Naive thymus-derived CD8-positive, alpha-beta T cell (primary cell): ENCODE measurements around the gene HLA-G. TPM values are rescaled to one million over a fixed set of nuclear protein-coding genes. Genes with fewer than 3 reads are reported as not detected.
A peak's percentile ranks its signal among the peaks of the same experiment; 100 is the strongest.
"Not testable (repeated sequence)": the region's sequence is repeated elsewhere in the genome, so short reads cannot be mapped to it uniquely, and the experiment has no call there.

Experiments used
- ATAC-seq, 2 donors: fragments of 150-1000 bp; cut with Tn5 transposase in 1 of 2; sonication (Bioruptor Pico), chemical (Tn5 transposase) in 1 of 2; 1 replicate in 1 of 2; 2 replicates in 1 of 2; pipeline ENCODE4 v1.10.0; 2021; ENCODE audit warnings: mild to moderate bottlenecking in 2 of 2, moderate library complexity in 2 of 2
- POLR2A ChIA-PET: fragments of 350-600 bp; sonication (Branson Sonifier 250); formaldehyde crosslinking; loops from one replicate; lab custom pipeline; 2021; ENCODE audit warnings: antibody characterized with exemption; lab: Charles Lee
- DNase-seq, 10 donors: peaks; one replicate each; pipeline versions ENCODE4 v3.0.0 to v3.0.0-alpha.2; 2020 to 2022
- H3K27ac Mint-ChIP-seq, 10 donors: one replicate each; pipeline ENCODE4 v1.8.0; 2020 to 2022; ENCODE audit warnings: mild to moderate bottlenecking in 10 of 10, mixed read lengths in 10 of 10, moderate library complexity in 4 of 10, inconsistent platforms in 1 of 10
- H3K27me3 Mint-ChIP-seq, 5 donors: one replicate each; pipeline ENCODE4 v1.8.0; 2021 to 2022; ENCODE audit warnings: mixed read lengths in 5 of 5
- H3K36me3 Mint-ChIP-seq, 3 donors: one replicate each; pipeline ENCODE4 v1.8.0; 2020 to 2022; ENCODE audit warnings: mixed read lengths in 3 of 3, mild to moderate bottlenecking in 2 of 3, inconsistent platforms in 1 of 3
- H3K4me1 Mint-ChIP-seq, 4 donors: one replicate each; pipeline ENCODE4 v1.8.0; 2021 to 2022; ENCODE audit warnings: mixed read lengths in 4 of 4
- H3K4me3 Mint-ChIP-seq, 10 donors: one replicate each; pipeline ENCODE4 v1.8.0; 2020 to 2022; ENCODE audit warnings: mild to moderate bottlenecking in 10 of 10, mixed read lengths in 10 of 10, moderate library complexity in 6 of 10, inconsistent platforms in 1 of 10
- H3K9me3 Mint-ChIP-seq, 9 donors: one replicate each; pipeline ENCODE4 v1.8.0; 2020 to 2022; ENCODE audit warnings: mixed read lengths in 9 of 9, mild to moderate bottlenecking in 3 of 9, inconsistent platforms in 1 of 9, moderate library complexity in 1 of 9
- polyA plus RNA-seq, 3 donors: library from polyadenylated mRNA; unstranded; fragments of 300-500 nt; fragmentation: Illumina TruSeq; gene quantifications; one replicate each; pipeline ENCODE4 v1.2.3, GENCODE V29; 2021
- total RNA-seq, 8 experiments: library from RNA in 2 of 8; stranded (reverse) in 2 of 8; gene quantifications; one replicate each; pipeline ENCODE4 v1.2.3 and lab custom pipeline; 2021 to 2026

Gene HLA-G
- total RNA-seq (1 to 10 TPM in 1 of 2 experiments, under 1 TPM in 1; 0.75 to 1.4 TPM), polyA plus RNA-seq (1 to 10 TPM; 1.1 to 1.9 (median 1.6) TPM), total RNA-seq (lab: John Stamatoyannopoulos, UW) (1.4 to 9.3 (median 6.0) reads per million in 6 experiments)

DNA sequence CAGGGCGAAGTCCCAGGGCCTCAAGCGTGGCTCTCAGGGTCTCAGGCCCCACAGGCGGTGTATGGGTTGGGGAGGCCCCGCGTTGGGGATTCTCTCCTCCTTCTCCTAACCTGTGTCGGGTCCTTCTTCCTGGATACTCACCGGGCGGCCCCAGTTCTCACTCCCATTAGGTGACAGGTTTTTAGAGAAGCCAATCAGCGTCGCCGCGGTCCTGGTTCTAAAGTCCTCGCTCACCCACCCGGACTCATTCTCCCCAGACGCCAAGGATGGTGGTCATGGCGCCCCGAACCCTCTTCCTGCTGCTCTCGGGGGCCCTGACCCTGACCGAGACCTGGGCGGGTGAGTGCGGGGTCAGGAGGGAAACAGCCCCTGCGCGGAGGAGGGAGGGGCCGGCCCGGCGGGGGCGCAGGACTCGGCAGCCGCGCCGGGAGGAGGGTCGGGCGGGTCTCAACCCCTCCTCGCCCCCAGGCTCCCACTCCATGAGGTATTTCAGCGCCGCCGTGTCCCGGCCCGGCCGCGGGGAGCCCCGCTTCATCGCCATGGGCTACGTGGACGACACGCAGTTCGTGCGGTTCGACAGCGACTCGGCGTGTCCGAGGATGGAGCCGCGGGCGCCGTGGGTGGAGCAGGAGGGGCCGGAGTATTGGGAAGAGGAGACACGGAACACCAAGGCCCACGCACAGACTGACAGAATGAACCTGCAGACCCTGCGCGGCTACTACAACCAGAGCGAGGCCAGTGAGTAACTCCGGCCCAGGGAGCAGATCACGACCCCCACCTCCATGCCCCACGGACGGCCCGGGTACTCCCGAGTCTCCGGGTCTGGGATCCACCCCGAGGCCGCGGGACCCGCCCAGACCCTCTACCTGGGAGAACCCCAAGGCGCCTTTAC is at the start of gene HLA-G:
TSS of gene HLA-G (plus strand) at position 247 of the 892 bp plus-strand sequence. CDS start at position 267, 20 bp downstream.
- peaks cover 30 to 81% (median 58%) of the 10 kb centered on the region in 5 donors for H3K27me3 Mint-ChIP-seq
- H3K27ac Mint-ChIP-seq: peak within 1 kb of the TSS in 5 of 10 donors; percentile 21 to 71 (median 31)
- DNase-seq (peak in 2 of 10 donors; percentile 10 to 15), ATAC-seq (peak; percentile 30 to 63)
- POLR2A ChIA-PET: no interaction called here
- H3K36me3 Mint-ChIP-seq: peaks cover 0 to 2% (median 0%) of the 10 kb centered on the region in 3 donors
- peak within 1 kb of the TSS; percentile 66 to 81 (median 72) for H3K4me3 Mint-ChIP-seq
- H3K4me1 Mint-ChIP-seq: peaks cover 1 to 21% (median 10%) of the 10 kb centered on the region in 4 donors
- H3K9me3 Mint-ChIP-seq: no peaks in the 10 kb centered on the region

- not testable (repeated sequence) for DNase-seq, H3K4me1 Mint-ChIP-seq, ATAC-seq
Measured at GRCh38 chr6:29780019-29780698, 47.5 kb upstream of the HLA-G start.

DNA sequence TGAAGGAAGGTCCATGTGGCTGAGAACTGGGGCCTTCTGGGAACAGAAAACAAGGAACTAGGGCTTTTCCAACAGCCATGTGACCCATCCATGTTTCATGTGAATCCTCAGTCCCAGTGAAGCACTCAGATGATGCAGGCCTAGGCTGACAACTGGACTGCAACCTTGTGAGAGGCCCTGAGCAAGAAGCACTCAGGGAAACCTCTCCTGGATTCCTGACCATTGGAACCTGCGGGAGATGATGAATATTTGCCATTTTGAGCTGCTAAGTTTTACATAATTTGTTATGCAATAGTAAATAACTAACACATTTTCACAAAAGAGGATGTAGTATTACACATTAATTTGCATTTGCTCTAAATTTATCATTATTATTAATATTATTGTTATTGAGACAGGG is 38.4 kb upstream of the HLA-G start:
- Mint-ChIP-seq H3K9me3 (peaks cover 0 to 7% (median 6%) of the 10 kb centered on the region in 9 donors), H3K36me3 (peaks cover 2 to 9% (median 8%) of the 10 kb centered on the region in 3 donors), H3K27me3 (peaks cover 7 to 29% (median 23%) of the 10 kb centered on the region in 5 donors), H3K27ac (no peak overlapping the region), H3K4me1 (peaks cover 14 to 27% (median 18%) of the 10 kb centered on the region in 4 donors), H3K4me3 (no peak overlapping the region)
- DNase-seq (no peak), ATAC-seq (no peak)
- POLR2A ChIA-PET: interaction anchor here (0.6 kb wide), 1 partner anchor 303 kb away, joined by 6 read pairs; no protein-coding TSS in a partner anchor

More at GRCh38 chr6:29780019-29780698, 47.5 kb upstream of the HLA-G start:
- H3K9me3 Mint-ChIP-seq, H3K4me3 Mint-ChIP-seq, H3K36me3 Mint-ChIP-seq, H3K27ac Mint-ChIP-seq, POLR2A ChIA-PET: not testable (repeated sequence)
- peaks cover 3 to 42% (median 26%) of the 10 kb centered on the region in 5 donors for H3K27me3 Mint-ChIP-seq

DNA sequence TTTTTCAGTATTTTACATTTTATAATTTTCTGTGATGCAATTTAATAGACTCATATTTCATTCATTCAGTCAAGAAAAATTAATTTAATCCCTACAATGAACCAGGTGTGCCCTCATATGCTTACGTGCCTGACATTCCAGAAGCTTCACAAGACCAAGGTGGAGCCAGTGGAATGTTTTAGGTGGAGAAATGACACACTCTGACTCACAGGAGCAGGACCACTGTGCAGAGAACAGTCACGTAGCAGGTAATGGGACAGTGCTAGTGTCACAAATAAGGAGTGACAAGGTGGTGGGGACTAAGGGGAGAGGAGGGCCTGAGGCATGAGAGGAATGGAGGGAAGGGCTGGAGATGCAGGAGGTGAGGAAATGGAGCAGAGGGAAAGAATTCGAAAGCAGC is 37.0 kb upstream of the HLA-G start:
- Mint-ChIP-seq H3K9me3 (peaks cover 0 to 7% (median 6%) of the 10 kb centered on the region in 9 donors), H3K36me3 (peaks cover 2 to 9% (median 8%) of the 10 kb centered on the region in 3 donors), H3K27ac (peak overlapping the region in 4 of 10 donors; percentile 3 to 69 (median 26)), H3K4me1 (peaks cover 14 to 27% (median 18%) of the 10 kb centered on the region in 4 donors), H3K27me3 (peaks cover 4 to 37% (median 18%) of the 10 kb centered on the region in 5 donors), H3K4me3 (peak overlapping the region in 8 of 10 donors; percentile 8 to 94 (median 45))
- DNase-seq: no peak
- POLR2A ChIA-PET: no interaction called here
- no peak for ATAC-seq

DNA sequence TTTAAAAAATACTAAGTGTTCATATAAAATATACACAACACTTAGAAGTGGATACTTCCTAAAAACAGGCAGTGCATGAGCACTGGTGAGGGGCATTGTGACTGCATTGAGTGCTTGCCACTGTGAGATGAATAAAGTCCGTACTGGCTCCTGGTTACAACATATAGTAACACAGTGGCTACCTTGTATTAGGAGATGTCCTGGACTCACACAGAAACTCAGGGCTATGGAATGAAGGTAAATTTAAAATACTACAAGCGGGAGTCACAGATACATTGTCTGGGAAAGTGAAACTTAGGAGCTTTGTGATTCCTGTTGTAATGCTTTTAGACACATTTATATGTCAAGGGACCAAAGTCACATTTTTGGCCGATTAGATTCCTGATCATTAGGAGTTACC is 36.5 kb upstream of the HLA-G start:
- Mint-ChIP-seq H3K4me1 (peaks cover 13 to 27% (median 18%) of the 10 kb centered on the region in 4 donors), H3K9me3 (peaks cover 0 to 7% (median 6%) of the 10 kb centered on the region in 9 donors), H3K36me3 (peaks cover 2 to 9% (median 8%) of the 10 kb centered on the region in 3 donors), H3K27me3 (peaks cover 8 to 37% (median 20%) of the 10 kb centered on the region in 5 donors), H3K4me3 (peak overlapping the region; percentile 85 to 94 (median 90)), H3K27ac (peak overlapping the region in 9 of 10 donors; percentile 4 to 77 (median 69))
- DNase-seq (no peak), ATAC-seq (no peak)
- POLR2A ChIA-PET: interaction anchor here (1.2 kb wide), 1 partner anchor 57 kb away, joined by 3 read pairs; no protein-coding TSS in a partner anchor

- DNase-seq: no peak
- peaks cover 13 to 27% (median 18%) of the 10 kb centered on the region in 4 donors for H3K4me1 Mint-ChIP-seq
- ATAC-seq: no peak
- peaks cover 2 to 9% (median 8%) of the 10 kb centered on the region in 3 donors for H3K36me3 Mint-ChIP-seq
- peak overlapping the region; percentile 85 to 94 (median 90) for H3K4me3 Mint-ChIP-seq
- POLR2A ChIA-PET: interaction anchor here (1.0 to 1.2 kb wide), 2 partner anchors 58 to 183 kb away, joined by 3 read pairs; no protein-coding TSS in a partner anchor
- peaks cover 13 to 37% (median 20%) of the 10 kb centered on the region in 5 donors for H3K27me3 Mint-ChIP-seq
- H3K27ac Mint-ChIP-seq: peak overlapping the region in 9 of 10 donors; percentile 27 to 91 (median 69)
- H3K9me3 Mint-ChIP-seq: peaks cover 0 to 7% (median 6%) of the 10 kb centered on the region in 9 donors
Measured at GRCh38 chr6:29791786-29792122, 35.9 kb upstream of the HLA-G start.

- Mint-ChIP-seq H3K27ac (peak overlapping the region; percentile 71 to 95 (median 88)), H3K4me1 (peaks cover 13 to 27% (median 18%) of the 10 kb centered on the region in 4 donors), H3K27me3 (peaks cover 13 to 31% (median 17%) of the 10 kb centered on the region in 5 donors), H3K4me3 (peak overlapping the region; percentile 85 to 94 (median 90)), H3K9me3 (peaks cover 0 to 7% (median 6%) of the 10 kb centered on the region in 9 donors), H3K36me3 (peaks cover 2 to 8% (median 8%) of the 10 kb centered on the region in 3 donors)
- POLR2A ChIA-PET: interaction anchor here (0.9 to 1.2 kb wide), 3 partner anchors 44 to 183 kb away, joined by 3 read pairs; no protein-coding TSS in a partner anchor
- DNase-seq (peak; percentile 39 to 87 (median 71)), ATAC-seq (peak; percentile 86)
Measured at GRCh38 chr6:29792123-29793035, 35.2 kb upstream of the HLA-G start.

- peaks cover 2 to 8% (median 5%) of the 10 kb centered on the region in 3 donors for H3K36me3 Mint-ChIP-seq
- H3K4me1 Mint-ChIP-seq: peaks cover 13 to 27% (median 18%) of the 10 kb centered on the region in 4 donors
- H3K27ac Mint-ChIP-seq: peak overlapping the region; percentile 11 to 94 (median 86)
- peaks cover 0 to 7% (median 4%) of the 10 kb centered on the region in 9 donors for H3K9me3 Mint-ChIP-seq
- peak overlapping the region; percentile 85 to 94 (median 90) for H3K4me3 Mint-ChIP-seq
- ATAC-seq: no peak
- POLR2A ChIA-PET: interaction anchor here (0.9 kb wide), 1 partner anchor 45 kb away, joined by 3 read pairs; no protein-coding TSS in a partner anchor
- DNase-seq: no peak
- peaks cover 13 to 26% (median 16%) of the 10 kb centered on the region in 5 donors for H3K27me3 Mint-ChIP-seq
Measured at GRCh38 chr6:29793036-29793356, 34.6 kb upstream of the HLA-G start.

DNA sequence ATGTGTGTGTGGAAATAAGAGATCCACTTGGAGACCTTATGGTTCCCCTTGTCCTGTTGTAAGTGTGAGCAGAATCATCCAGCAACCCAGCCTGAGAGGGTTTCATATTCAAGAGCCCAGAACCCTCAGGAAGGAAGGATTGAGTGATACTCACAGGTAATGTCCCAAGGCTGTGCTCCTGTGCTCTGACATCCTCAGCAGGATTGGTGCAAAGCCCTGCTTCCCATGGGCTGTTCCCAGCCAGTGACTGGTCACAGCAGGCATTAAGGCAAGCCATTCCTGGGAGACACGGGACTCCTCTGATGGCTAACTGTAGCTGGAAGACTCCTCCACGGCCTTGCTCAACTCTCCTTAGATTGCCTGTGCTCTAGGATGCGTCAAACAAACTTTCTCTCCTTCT is 33.8 kb upstream of the HLA-G start:
- Mint-ChIP-seq H3K4me3 (peak overlapping the region in 6 of 10 donors; percentile 3 to 94 (median 89)), H3K36me3 (peaks cover under 1 to 4% (median under 1%) of the 10 kb centered on the region in 3 donors), H3K4me1 (peaks cover 13 to 27% (median 18%) of the 10 kb centered on the region in 4 donors), H3K9me3 (peaks cover 0 to 4% (median under 1%) of the 10 kb centered on the region in 9 donors), H3K27ac (peak overlapping the region in 1 of 10 donors; percentile 28), H3K27me3 (peaks cover 10 to 29% (median 18%) of the 10 kb centered on the region in 5 donors)
- DNase-seq: no peak
- no peak for ATAC-seq
- POLR2A ChIA-PET: no interaction called here

- Mint-ChIP-seq H3K4me1 (peaks cover 10 to 21% (median 17%) of the 10 kb centered on the region in 4 donors), H3K27ac (no peak overlapping the region), H3K36me3 (no peaks in the 10 kb centered on the region), H3K27me3 (peaks cover 15 to 43% (median 18%) of the 10 kb centered on the region in 5 donors), H3K4me3 (no peak overlapping the region), H3K9me3 (no peaks in the 10 kb centered on the region)
- POLR2A ChIA-PET: no interaction called here
- DNase-seq (no peak), ATAC-seq (no peak)
Measured at GRCh38 chr6:29796026-29796425, 31.6 kb upstream of the HLA-G start.

DNA sequence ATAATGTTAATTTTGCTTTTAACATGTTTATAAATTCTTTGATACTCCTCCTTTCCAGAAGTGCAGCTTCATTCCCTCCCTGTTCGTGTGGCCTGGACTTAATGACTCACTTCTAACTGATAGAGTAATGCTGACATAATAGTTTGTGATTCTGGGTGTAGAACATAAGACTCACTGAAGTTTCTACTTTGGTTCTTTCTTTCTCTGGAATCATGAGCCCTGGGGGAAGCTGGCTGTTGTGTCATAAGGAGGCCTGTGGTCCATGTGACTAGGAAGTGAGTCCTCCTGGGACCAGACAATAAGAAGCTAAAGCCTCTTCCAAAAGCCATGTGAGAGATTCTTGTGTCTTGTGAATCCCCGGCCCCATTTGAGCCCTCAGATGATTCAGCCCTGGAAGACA is 30.5 kb upstream of the HLA-G start:
- Mint-ChIP-seq H3K4me3 (no peak overlapping the region), H3K36me3 (no peaks in the 10 kb centered on the region), H3K9me3 (no peaks in the 10 kb centered on the region), H3K4me1 (peaks cover 5 to 11% (median 9%) of the 10 kb centered on the region in 4 donors), H3K27ac (peak overlapping the region in 1 of 10 donors; percentile 43), H3K27me3 (peaks cover 15 to 45% (median 18%) of the 10 kb centered on the region in 5 donors)
- no peak for DNase-seq
- no peak for ATAC-seq
- POLR2A ChIA-PET: interaction anchor here (0.9 kb wide), 1 partner anchor 30 kb away, joined by 3 read pairs; no protein-coding TSS in a partner anchor
